ENCODE data around the gene TMEM121. TPM values are rescaled to one million over a fixed set of nuclear protein-coding genes. Genes with fewer than 3 reads are reported as not detected.
"Not testable (repeated sequence)": the region's sequence is repeated elsewhere in the genome, so short reads cannot be mapped to it uniquely, and the experiment has no call there.

The TMEM121 gene
- total and polyA plus RNA-seq, 10 of the 15 experiments (the other 5 are each of a cell fraction or from before 2014, with no cell fraction given): 0.04 to 4.9 (median 1.2) TPM; not detected in 2

GRCh38 chr14:105554022-105554421 lies 27.6 kb downstream of the TMEM121 start (continued):
- no peak for TF ChIP-seq REST (IDR thresholded peaks at IDR 0.05; ENCODE audit: low read depth, low read length)

GRCh38 chr14:105554523-105554922 lies 28.1 kb downstream of the TMEM121 start:
- no peak overlapping the region for H3K4me2 ChIP-seq (ENCODE audit: control insufficient read depth, insufficient read depth)
- H2AFZ ChIP-seq (ENCODE audit: control insufficient read depth, low read depth, low read length): no peak overlapping the region
- TF ChIP-seq NR2F1 (conservative IDR thresholded peaks at IDR 0.05): no peak
- no peak for TF ChIP-seq NFIC (IDR thresholded peaks at IDR 0.05; ENCODE audit: low read depth, low read length)
- H3K9ac ChIP-seq (ENCODE audit: control insufficient read depth, insufficient read depth, low read length): no peak overlapping the region
- WGBS (ENCODE audit: insufficient coverage, insufficient replicate concordance, low lambda C conversion rate, missing lambda C conversion rate): 39% methylated on average over 5 of the region's 5 CpGs
- in situ Hi-C loops (cut with MboI): loop anchor here (5.0 to 10.0 kb wide), 5 partner anchors 48 to 820 kb away; no protein-coding TSS in a partner anchor
- ChIA-PET CTCF (interaction anchor here (1.4 kb wide), 1 partner anchor 864 kb away, joined by 4 read pairs; no protein-coding TSS in a partner anchor), SMC1A (ENCODE audit: uncharacterized antibody, unreplicated experiment) (no interaction called here), POLR2A (no interaction called here), RAD21 (ENCODE audit: unreplicated experiment) (no interaction called here)
- no peaks in the 10 kb centered on the region for H3K4me1 ChIP-seq (ENCODE audit: control insufficient read depth, insufficient read depth, low read length)
- H3K9me3 ChIP-seq (replicated peaks; ENCODE audit: control insufficient read depth, insufficient read depth, low read length): no peaks in the 10 kb centered on the region
- H3K79me2 ChIP-seq (ENCODE audit: control insufficient read depth, insufficient read depth, low read length): no peaks in the 10 kb centered on the region
- no peak for FAIRE-seq
- H3K27ac ChIP-seq (ENCODE audit: control insufficient read depth, insufficient read depth): no peak overlapping the region
- no peak for ATAC-seq
- DNase-seq (ENCODE audit: low read depth, low spot score): no peak
- H3K4me3 ChIP-seq: no peak overlapping the region
- H4K20me1 ChIP-seq (ENCODE audit: control insufficient read depth, insufficient read depth): no peaks in the 10 kb centered on the region
- intact Hi-C loops (cut with micrococcal nuclease; ENCODE audit: unreplicated experiment): loop anchor here (10.0 kb wide), 1 partner anchor 750 kb away; no protein-coding TSS in a partner anchor
- H3K36me3 ChIP-seq (ENCODE audit: control insufficient read depth in 2 of 2, insufficient read depth in 2 of 2, low read length in 1 of 2): no peaks in the 10 kb centered on the region
- peaks cover 0 to 3% of the 10 kb centered on the region in 2 experiments; a peak in 1 of 4 replicates for H3K27me3 ChIP-seq (replicated peaks in 1 of 2; ENCODE audit: control insufficient read depth in 2 of 2, insufficient read depth in 2 of 2, low read length in 1 of 2)
- no TSS peak for BruUV-seq (replicated peaks)

GRCh38 chr14:105557671-105558070 lies 31.3 kb downstream of the TMEM121 start:
- TSS peak; percentile 77 for BruUV-seq (replicated peaks)
- WGBS (ENCODE audit: insufficient coverage, insufficient replicate concordance, low lambda C conversion rate, missing lambda C conversion rate): 83% methylated on average over 18 of the region's 19 CpGs
- H3K79me2 ChIP-seq (ENCODE audit: control insufficient read depth, insufficient read depth, low read length); POLR2A ChIA-PET; H3K4me2 ChIP-seq (ENCODE audit: control insufficient read depth, insufficient read depth); H3K9ac ChIP-seq (ENCODE audit: control insufficient read depth, insufficient read depth, low read length); H4K20me1 ChIP-seq (ENCODE audit: control insufficient read depth, insufficient read depth); RAD21 ChIA-PET (ENCODE audit: unreplicated experiment); H3K9me3 ChIP-seq (replicated peaks; ENCODE audit: control insufficient read depth, insufficient read depth, low read length); H3K4me3 ChIP-seq; SMC1A ChIA-PET (ENCODE audit: uncharacterized antibody, unreplicated experiment); H3K36me3 ChIP-seq (ENCODE audit: control insufficient read depth in 2 of 2, insufficient read depth in 2 of 2, low read length in 1 of 2); H3K27ac ChIP-seq (ENCODE audit: control insufficient read depth, insufficient read depth); ATAC-seq; FAIRE-seq; H3K4me1 ChIP-seq (ENCODE audit: control insufficient read depth, insufficient read depth, low read length); DNase-seq (ENCODE audit: low read depth, low spot score); H3K27me3 ChIP-seq (replicated peaks in 1 of 2; ENCODE audit: control insufficient read depth in 2 of 2, insufficient read depth in 2 of 2, low read length in 1 of 2); H2AFZ ChIP-seq (ENCODE audit: control insufficient read depth, low read depth, low read length): not testable (repeated sequence)
- intact Hi-C loops (cut with micrococcal nuclease; ENCODE audit: unreplicated experiment) (loop anchor here (10.0 kb wide), 1 partner anchor 747 kb away; no protein-coding TSS in a partner anchor), in situ Hi-C loops (cut with MboI) (loop anchor here (10.0 kb wide), 2 partner anchors 717 to 817 kb away; no protein-coding TSS in a partner anchor)
- CTCF ChIA-PET: interaction anchor here (0.7 kb wide), 1 partner anchor 249 kb away, joined by 3 read pairs; no protein-coding TSS in a partner anchor

Data from GM12878 (cell line).